ENCODE measurements around the gene MORN1. TPM values are rescaled to one million over a fixed set of nuclear protein-coding genes. Genes with fewer than 3 reads are reported as not detected.
A peak's percentile ranks its signal among the peaks of the same experiment; 100 is the strongest.

MORN1 gene
- total RNA-seq, 6 experiments from 2014 or later: 3.1 to 7.1 (median 4.5) TPM

DNA sequence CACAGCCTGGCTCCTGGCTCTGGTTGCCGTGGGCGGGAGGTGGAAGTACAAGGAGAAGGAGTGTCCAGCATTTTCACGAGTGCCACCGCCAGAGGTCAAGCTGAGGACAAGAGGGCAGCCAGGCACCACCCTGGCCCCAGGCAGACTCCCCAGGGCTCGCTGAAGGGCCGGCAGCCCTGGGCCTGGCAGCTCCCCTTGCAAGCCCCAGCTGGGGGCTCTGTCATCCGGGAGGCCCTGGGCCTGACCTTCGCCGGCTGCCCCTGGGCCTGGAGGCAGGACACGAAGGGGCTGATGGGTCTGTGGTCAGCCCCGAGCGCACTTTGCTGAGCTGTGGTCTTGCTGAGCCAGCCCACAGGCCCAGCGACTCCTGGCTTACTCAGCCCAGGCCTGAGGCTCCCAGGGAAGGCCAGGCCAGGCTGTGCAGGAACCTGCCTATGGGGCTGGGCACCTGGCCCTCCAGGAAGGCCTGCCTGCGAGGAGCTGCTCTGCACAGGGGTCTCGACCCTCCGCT, 74.8 kb downstream of the MORN1 start:
- Histone ChIP-seq H3K9me3 (no peaks in the 10 kb centered on the region), H3K4me3 (no peak overlapping the region), H3K27me3 (no peaks in the 10 kb centered on the region), H3K27ac (no peak overlapping the region), H3K4me1 (peaks cover 0 to 19% (median 2%) of the 10 kb centered on the region in 4 donors), H3K36me3 (no peaks in the 10 kb centered on the region)
- WGBS (ENCODE audit: insufficient coverage, low coverage, low lambda C conversion rate, missing lambda C conversion rate): 0% methylated on average over 1 of the region's 16 CpGs
- intact Hi-C loops (cut with DNase I): loop anchor here (5.0 to 10.0 kb wide), 2 partner anchors 102 to 119 kb away; no protein-coding TSS in a partner anchor
- no peak for DNase-seq
- ATAC-seq: no peak
- TF ChIP-seq, protein P1, sequence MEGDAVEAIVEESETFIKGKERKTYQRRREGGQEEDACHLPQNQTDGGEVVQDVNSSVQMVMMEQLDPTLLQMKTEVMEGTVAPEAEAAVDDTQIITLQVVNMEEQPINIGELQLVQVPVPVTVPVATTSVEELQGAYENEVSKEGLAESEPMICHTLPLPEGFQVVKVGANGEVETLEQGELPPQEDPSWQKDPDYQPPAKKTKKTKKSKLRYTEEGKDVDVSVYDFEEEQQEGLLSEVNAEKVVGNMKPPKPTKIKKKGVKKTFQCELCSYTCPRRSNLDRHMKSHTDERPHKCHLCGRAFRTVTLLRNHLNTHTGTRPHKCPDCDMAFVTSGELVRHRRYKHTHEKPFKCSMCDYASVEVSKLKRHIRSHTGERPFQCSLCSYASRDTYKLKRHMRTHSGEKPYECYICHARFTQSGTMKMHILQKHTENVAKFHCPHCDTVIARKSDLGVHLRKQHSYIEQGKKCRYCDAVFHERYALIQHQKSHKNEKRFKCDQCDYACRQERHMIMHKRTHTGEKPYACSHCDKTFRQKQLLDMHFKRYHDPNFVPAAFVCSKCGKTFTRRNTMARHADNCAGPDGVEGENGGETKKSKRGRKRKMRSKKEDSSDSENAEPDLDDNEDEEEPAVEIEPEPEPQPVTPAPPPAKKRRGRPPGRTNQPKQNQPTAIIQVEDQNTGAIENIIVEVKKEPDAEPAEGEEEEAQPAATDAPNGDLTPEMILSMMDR (IDR thresholded peaks at IDR 0.05): no peak
- no peak for TF ChIP-seq POLR2A (IDR thresholded peaks at IDR 0.05)

DNA sequence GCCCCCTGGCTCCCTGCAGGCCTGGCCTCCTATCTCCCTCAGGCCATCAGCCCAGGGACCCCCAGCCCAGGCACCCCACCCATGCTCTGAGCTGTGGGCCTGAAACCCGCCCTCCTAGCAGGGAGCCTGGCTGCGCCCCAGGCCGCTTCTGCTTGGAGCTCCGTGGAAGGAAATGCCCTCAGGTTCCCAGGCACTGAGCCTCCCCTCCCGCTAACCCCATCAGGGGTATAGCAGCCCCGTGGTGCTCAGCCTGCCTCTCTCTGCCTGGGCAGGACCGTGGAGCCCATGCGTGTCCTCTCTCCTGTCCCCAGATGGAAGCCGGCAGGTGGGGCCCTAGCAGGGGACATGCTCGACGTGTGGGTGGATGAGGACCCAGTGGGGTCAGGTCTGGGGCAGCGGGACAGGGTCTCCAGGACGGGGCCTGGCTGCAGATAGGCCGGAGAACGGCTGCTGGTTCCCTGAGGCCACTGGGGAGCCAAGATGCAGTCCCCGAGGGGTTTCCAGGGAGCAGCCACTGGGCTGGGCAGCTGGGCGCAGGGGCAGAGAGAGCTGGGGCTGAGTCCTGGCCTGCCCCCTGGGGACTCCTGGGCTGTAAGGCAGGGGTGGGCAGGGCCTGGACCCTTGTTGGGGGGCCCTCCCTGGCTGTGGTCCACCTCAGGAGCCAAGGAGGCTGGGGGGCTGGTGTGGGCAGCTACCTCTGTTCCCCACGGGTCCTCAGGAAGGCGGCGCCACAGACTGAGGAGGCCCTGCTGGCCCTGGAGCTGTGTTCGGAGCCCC, 75.5 kb downstream of the MORN1 start:
- Histone ChIP-seq H3K36me3 (no peaks in the 10 kb centered on the region), H3K27ac (peak overlapping the region in 1 of 3 donors; percentile 77), H3K27me3 (no peaks in the 10 kb centered on the region), H3K9me3 (no peaks in the 10 kb centered on the region), H3K4me1 (peaks cover 0 to 19% (median 2%) of the 10 kb centered on the region in 4 donors), H3K4me3 (no peak overlapping the region)
- DNase-seq (no peak), ATAC-seq (no peak)
- WGBS (ENCODE audit: insufficient coverage, low coverage, low lambda C conversion rate, missing lambda C conversion rate): 34% methylated on average over 4 of the region's 21 CpGs
- TF ChIP-seq, protein P1 (IDR thresholded peaks at IDR 0.05): no peak
- TF ChIP-seq POLR2A (IDR thresholded peaks at IDR 0.05): no peak
- intact Hi-C loops (cut with DNase I): loop anchor here (5.0 to 10.0 kb wide), 2 partner anchors 101 to 119 kb away; no protein-coding TSS in a partner anchor

DNA sequence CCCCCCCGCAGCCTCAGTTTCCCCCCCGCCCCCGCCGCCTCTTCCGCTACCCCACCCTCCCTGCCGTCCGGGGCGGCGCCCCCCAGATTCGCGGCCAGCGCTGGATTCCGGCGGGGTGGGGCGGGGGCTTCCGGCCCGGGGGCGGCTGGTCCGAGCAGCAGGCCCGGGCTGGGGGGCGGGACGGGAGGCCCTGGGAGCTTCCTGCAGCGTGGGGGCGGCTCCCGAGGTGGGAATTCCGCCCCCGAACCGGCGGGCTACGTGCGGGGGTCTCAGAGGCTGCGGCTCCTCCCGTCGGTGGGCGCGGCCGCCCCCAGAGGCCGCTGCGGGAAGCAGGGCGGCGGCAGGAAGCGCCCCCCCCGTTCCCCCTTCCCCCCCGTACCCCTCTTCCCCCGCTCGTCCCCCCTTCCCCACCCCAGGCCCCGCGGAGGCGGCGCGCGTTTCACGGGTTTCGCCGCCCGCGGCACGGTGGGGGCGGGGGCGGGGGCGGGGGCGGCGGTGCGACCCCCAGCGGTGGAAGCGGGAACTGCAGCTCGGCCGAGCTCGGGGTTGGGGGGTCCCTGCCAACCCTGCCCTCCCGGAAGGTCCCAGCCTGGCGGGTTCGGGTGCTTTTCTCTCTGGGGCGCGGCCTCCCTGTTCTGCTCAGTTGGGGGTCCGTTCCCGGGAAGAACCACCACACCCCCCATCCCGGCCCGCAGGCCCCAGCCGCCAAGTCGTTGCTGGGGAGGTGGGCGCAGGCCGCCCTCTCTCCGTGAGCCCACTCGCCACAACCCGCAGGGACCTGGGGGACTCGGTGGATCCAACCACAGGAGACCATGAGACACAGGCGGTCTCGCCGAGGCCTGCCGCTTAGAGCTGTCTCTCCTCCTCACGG, 76.3 kb downstream of the MORN1 start:
- DNase-seq: peak in 1 of 3 donors; percentile 75
- Histone ChIP-seq H3K27ac (peak overlapping the region; percentile 62 to 77 (median 64)), H3K4me1 (peaks cover 0 to 19% (median 2%) of the 10 kb centered on the region in 4 donors), H3K9me3 (no peaks in the 10 kb centered on the region), H3K27me3 (no peaks in the 10 kb centered on the region), H3K36me3 (no peaks in the 10 kb centered on the region), H3K4me3 (peak overlapping the region; percentile 53 to 56 (median 56))
- TF ChIP-seq, protein P1 (IDR thresholded peaks at IDR 0.05): peak; percentile 65 to 95 (median 92)
- no peak for TF ChIP-seq POLR2A (IDR thresholded peaks at IDR 0.05)
- ATAC-seq: peak; percentile 1 to 55 (median 30)
- whole genome bisulfite sequencing (ENCODE audit: insufficient coverage, low coverage, low lambda C conversion rate, missing lambda C conversion rate): no CpG with 5 or more reads among the region's 91 CpGs
- intact Hi-C loops (cut with DNase I): loop anchor here (5.0 to 10.0 kb wide), 2 partner anchors 100 to 118 kb away; no protein-coding TSS in a partner anchor

DNA sequence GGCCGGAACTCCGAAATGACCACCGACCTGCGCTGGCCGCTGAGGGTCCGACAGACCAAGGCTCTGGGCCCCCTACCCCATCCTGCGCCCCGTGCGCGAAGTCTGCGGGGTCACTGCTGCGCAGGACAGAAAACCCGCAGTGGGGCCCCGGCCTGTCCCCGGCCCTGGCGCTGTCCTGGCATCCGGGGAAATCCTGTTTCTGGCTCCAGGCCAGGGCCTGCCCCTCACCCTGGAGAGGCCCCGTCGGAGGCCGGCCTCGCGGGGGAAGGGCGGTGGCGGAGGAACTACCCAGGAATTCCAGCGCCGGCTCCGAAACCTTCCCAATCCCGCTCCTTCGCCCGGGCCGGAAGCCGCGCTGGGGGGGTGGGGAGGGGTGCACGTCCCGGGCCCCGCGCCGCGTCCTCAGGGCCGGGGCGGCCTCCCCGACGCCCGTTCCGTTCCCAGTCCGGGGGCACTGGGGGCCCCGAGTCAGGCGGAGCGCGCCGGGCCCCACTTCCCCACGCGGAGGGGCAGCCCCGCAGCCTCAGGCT, 77.0 kb downstream of the MORN1 start:
- H3K27ac ChIP-seq: peak overlapping the region; percentile 62 to 77 (median 64)
- ATAC-seq (peak in 3 of 4 donors; percentile 15 to 30 (median 22)), DNase-seq (peak in 1 of 3 donors; percentile 63)
- no peaks in the 10 kb centered on the region for H3K36me3 ChIP-seq
- intact Hi-C loops (cut with DNase I): loop anchor here in 1 of 2 donors (10.0 kb wide), 1 partner anchor 100 kb away; no protein-coding TSS in a partner anchor
- no CpG with 5 or more reads among the region's 54 CpGs for WGBS (ENCODE audit: insufficient coverage, low coverage, low lambda C conversion rate, missing lambda C conversion rate)
- H3K4me3 ChIP-seq: peak overlapping the region; percentile 53 to 56 (median 56)
- no peaks in the 10 kb centered on the region for H3K27me3 ChIP-seq
- no peak for TF ChIP-seq POLR2A (IDR thresholded peaks at IDR 0.05)
- TF ChIP-seq, protein P1 (IDR thresholded peaks at IDR 0.05): no peak
- H3K4me1 ChIP-seq: peaks cover 0 to 19% (median 2%) of the 10 kb centered on the region in 4 donors
- H3K9me3 ChIP-seq: no peaks in the 10 kb centered on the region

Data from right lobe of liver (tissue), 6 donors.